Uterus (tissue), 4 donors: ENCODE results near the gene UNC5CL. TPM values are rescaled to one million over a fixed set of nuclear protein-coding genes. Genes with fewer than 3 reads are reported as not detected.

Source experiments
- DNase-seq, 2 donors: peaks; one replicate each; pipeline ENCODE4 v3.0.0-alpha.2; 2019 to 2020
- H3K27ac ChIP-seq, 2 donors: fragments of 200-600 bp; sonication (generic); 1 replicate in 1 of 2; 2 replicates in 1 of 2; pipeline ENCODE4 v1.5.1; 2016 to 2018
- H3K27me3 ChIP-seq, 2 donors: fragments of 200-600 bp; sonication (generic); one replicate each; pipeline ENCODE4 v1.5.1; 2018 to 2019; ENCODE audit warnings: control low read depth in 1 of 2
- H3K36me3 ChIP-seq, 2 donors: fragments of 200-600 bp; sonication (generic); one replicate each; pipeline ENCODE4 v1.5.1; 2019; ENCODE audit warnings: control low read depth in 1 of 2
- H3K4me1 ChIP-seq, 2 donors: fragments of 200-600 bp; sonication (generic); one replicate each; pipeline ENCODE4 v1.5.1; 2018 to 2019; ENCODE audit warnings: control low read depth in 1 of 2
- H3K4me3 ChIP-seq, 2 donors: fragments of 200-600 bp; sonication (generic); 1 replicate in 1 of 2; 2 replicates in 1 of 2; pipeline ENCODE4 v1.5.1; 2018 to 2019; ENCODE audit warnings: mild to moderate bottlenecking in 1 of 2
- H3K9me3 ChIP-seq, 2 donors: fragments of 200-600 bp; sonication (generic); one replicate each; pipeline ENCODE4 v1.5.1; 2019; ENCODE audit warnings: control low read depth in 1 of 2
- POLR2A ChIP-seq, 2 donors: fragments of 450-650 bp; IDR thresholded peaks; one replicate each; pipeline ENCODE4 v1.6.1; 2016; ENCODE audit warnings: antibody characterized with exemption in 2 of 2, mild to moderate bottlenecking in 1 of 2, moderate library complexity in 1 of 2
- intact Hi-C: fragments of 100-400 bp; cut with DNase I; formaldehyde crosslinking; loops from one replicate; pipeline ENCODE4 v1.15.1; 2023; ENCODE audit warnings: low total_unique reads
- total RNA-seq, 4 donors: library from RNA; depleted of rRNA in 3 of 4; stranded (reverse); fragments of >200 nt in 3 of 4; gene quantifications; one replicate each; pipeline versions ENCODE4 v1.1.0 to v1.2.4, GENCODE V29; 2014 to 2023
- TF ChIP-seq, protein P1 (sequence below), 4 experiments: fragments of 200-600 bp in 2 of 4; fragments of 450-650 bp in 2 of 4; sonication (generic) in 2 of 4; IDR thresholded peaks; one replicate each; pipeline ENCODE4 v1.5.1; 2016 to 2019; ENCODE audit warnings: antibody characterized with exemption in 4 of 4, mild to moderate bottlenecking in 2 of 4, moderate library complexity in 1 of 4
- donor health status: DM: yes; HTN: yes; CAD: no.

UNC5CL gene
- total RNA-seq, 4 donors from 2014 or later: 0.26 to 1.4 (median 1.2) TPM; not detected in 1

DNA sequence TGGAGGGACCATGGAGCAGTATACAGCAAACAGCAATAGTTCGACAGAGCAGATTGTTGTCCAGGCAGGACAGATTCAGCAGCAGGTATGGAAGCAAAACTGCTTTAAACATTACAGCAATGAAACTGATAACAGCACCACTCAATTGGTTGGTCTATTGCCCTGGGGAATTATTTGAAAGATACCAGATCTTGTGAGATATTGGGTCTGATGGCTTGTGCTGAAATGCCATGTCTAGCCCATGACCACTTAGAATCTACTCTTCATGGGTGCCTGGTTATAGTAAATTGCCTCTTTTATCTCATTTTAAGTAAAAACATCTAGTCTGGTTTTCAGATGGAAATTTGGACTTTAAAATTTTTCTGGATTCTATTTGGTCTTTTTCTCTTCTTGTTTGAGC lies 40.1 kb upstream of the UNC5CL start:
- intact Hi-C loops: no loop called here

DNA sequence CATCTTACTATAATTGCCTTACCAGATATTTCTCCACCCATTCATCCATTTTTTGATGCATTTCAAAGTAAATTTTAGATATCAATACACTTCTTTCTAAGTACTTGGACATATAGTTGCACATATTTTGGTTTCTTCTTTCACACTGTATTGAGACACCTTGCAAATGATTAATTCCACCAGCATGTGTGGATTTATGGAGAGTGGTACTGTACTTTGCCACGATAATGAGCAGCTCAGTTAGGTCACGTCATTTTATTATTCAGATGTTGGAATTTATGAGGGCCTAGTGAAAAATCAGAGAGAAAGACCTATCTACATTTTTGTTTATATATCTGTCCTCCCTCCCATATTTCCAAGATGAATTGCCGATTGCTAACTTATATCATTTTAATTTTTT lies 39.1 kb upstream of the UNC5CL start:
- no peaks in the 10 kb centered on the region for H3K36me3 ChIP-seq
- no peak overlapping the region for H3K4me3 ChIP-seq
- no peaks in the 10 kb centered on the region for H3K27me3 ChIP-seq
- H3K9me3 ChIP-seq: no peaks in the 10 kb centered on the region
- no peak for DNase-seq
- TF ChIP-seq POLR2A (IDR thresholded peaks at IDR 0.05): no peak
- TF ChIP-seq, protein P1, sequence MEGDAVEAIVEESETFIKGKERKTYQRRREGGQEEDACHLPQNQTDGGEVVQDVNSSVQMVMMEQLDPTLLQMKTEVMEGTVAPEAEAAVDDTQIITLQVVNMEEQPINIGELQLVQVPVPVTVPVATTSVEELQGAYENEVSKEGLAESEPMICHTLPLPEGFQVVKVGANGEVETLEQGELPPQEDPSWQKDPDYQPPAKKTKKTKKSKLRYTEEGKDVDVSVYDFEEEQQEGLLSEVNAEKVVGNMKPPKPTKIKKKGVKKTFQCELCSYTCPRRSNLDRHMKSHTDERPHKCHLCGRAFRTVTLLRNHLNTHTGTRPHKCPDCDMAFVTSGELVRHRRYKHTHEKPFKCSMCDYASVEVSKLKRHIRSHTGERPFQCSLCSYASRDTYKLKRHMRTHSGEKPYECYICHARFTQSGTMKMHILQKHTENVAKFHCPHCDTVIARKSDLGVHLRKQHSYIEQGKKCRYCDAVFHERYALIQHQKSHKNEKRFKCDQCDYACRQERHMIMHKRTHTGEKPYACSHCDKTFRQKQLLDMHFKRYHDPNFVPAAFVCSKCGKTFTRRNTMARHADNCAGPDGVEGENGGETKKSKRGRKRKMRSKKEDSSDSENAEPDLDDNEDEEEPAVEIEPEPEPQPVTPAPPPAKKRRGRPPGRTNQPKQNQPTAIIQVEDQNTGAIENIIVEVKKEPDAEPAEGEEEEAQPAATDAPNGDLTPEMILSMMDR (IDR thresholded peaks at IDR 0.05): no peak
- intact Hi-C loops: no loop called here
- H3K27ac ChIP-seq: no peak overlapping the region
- peaks cover 4 to 7% of the 10 kb centered on the region in 2 donors for H3K4me1 ChIP-seq

More for the DNA sequence above, 40.1 kb upstream of the UNC5CL start:
- TF ChIP-seq, protein P1 (IDR thresholded peaks at IDR 0.05): no peak
- no peak for TF ChIP-seq POLR2A (IDR thresholded peaks at IDR 0.05)
- Histone ChIP-seq H3K4me1 (peaks cover 4 to 7% of the 10 kb centered on the region in 2 donors), H3K36me3 (no peaks in the 10 kb centered on the region), H3K27ac (no peak overlapping the region), H3K9me3 (no peaks in the 10 kb centered on the region), H3K27me3 (no peaks in the 10 kb centered on the region), H3K4me3 (no peak overlapping the region)
- no peak for DNase-seq

DNA sequence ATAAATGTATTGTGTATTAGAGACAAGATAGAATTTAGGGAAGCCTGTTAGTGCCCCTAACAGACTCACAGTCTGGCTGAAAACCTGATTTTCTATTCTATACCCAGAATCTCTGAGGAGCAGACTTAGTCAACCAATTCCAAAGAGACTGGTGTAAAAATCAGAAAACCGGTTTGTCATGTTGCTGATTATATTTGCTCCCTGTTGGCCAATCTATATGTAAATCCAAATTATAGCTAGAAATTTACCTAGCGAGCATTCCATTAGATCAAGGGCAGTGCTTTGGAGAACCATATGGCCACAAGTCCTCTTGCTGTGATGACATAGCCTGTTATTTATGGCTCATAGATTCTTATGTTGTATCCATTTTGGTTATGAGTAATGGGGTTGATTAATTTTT lies 38.5 kb upstream of the UNC5CL start:
- no peak overlapping the region for H3K27ac ChIP-seq
- H3K4me1 ChIP-seq: peaks cover 4 to 6% of the 10 kb centered on the region in 2 donors
- no peak for DNase-seq
- no peaks in the 10 kb centered on the region for H3K27me3 ChIP-seq
- intact Hi-C loops: no loop called here
- no peaks in the 10 kb centered on the region for H3K36me3 ChIP-seq
- H3K9me3 ChIP-seq: no peaks in the 10 kb centered on the region
- H3K4me3 ChIP-seq: no peak overlapping the region
- TF ChIP-seq, protein P1 (IDR thresholded peaks at IDR 0.05): no peak
- no peak for TF ChIP-seq POLR2A (IDR thresholded peaks at IDR 0.05)

DNA sequence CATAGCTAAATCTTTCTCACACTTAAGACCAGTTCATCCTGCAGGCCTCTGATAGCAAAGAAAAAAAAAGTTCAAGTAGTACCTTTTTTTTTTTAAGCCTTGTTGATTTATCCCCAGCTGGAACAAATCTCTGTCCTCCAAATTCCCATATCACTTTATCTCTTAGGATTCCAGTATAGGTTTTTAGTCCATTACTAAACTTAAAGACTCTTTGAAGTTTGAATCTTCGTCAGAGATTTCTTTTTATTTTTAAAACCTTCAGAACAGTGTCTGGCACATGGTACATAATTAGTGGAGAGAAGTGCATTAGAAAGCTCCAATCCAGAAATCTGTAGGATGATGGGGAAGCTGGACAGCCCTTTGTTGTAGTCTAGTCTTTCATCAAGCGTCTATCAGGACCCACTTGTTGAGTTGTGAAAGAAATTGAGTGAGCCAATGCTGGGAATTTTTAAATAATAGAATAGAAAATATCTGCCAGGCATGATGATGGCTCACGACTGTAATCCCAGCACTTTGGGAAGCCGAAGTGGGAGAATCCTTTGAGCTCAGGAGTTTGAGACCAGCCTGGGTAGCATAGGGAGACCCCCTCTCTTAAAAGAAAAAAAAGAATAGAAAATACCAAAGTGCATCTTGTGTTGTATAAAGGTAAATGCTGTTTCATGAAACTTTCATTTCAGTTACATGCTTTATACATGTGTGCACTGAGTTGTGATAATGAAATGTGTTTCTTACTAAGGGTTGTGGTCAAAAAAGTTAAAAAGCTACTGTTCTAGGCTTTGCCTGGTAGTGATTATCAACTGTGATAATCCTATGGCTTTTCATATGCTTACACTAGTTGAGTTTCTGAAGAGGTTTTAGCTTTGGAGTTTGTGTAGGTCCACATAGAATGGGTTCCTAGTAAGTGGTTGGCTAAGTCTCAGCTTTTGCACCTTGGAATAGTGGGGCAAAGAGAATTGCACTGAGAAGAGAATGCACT lies 36.9 kb upstream of the UNC5CL start:
- Histone ChIP-seq H3K9me3 (no peaks in the 10 kb centered on the region), H3K27ac (peak overlapping the region; percentile 97 to 100), H3K36me3 (no peaks in the 10 kb centered on the region), H3K27me3 (no peaks in the 10 kb centered on the region), H3K4me3 (no peak overlapping the region), H3K4me1 (peaks cover 2 to 4% of the 10 kb centered on the region in 2 donors)
- TF ChIP-seq, protein P1 (IDR thresholded peaks at IDR 0.05): no peak
- TF ChIP-seq POLR2A (IDR thresholded peaks at IDR 0.05): no peak
- intact Hi-C loops: no loop called here
- no peak for DNase-seq
